ENCODE data around the gene PDSS1.

- TF ChIP-seq EP300 (IDR thresholded peaks at IDR 0.05) = no peak
- no peak for TF ChIP-seq CTCF (IDR thresholded peaks at IDR 0.05)
- no peak for TF ChIP-seq POLR2AphosphoS5 (IDR thresholded peaks at IDR 0.05)
Measured at GRCh38 chr10:26729395-26729794, 31.9 kb downstream of the PDSS1 start.
